Ishikawa (cell line): ENCODE measurements around the gene ZNF488.

ENCODE experiments used
- CEBPB ChIP-seq: IDR thresholded peaks from 2 replicates; pipeline ENCODE4 v1.6.1; 2012
- CREB1 ChIP-seq: IDR thresholded peaks from 2 replicates; pipeline ENCODE4 v1.6.1; 2012; ENCODE audit warnings: low read depth
- EGR1 ChIP-seq: IDR thresholded peaks from 2 replicates; pipeline ENCODE4 v1.6.1; 2012
- EP300 ChIP-seq: IDR thresholded peaks from 2 replicates; pipeline ENCODE4 v1.6.1; 2012; ENCODE audit warnings: borderline replicate concordance
- FOXM1 ChIP-seq: IDR thresholded peaks from 2 replicates; pipeline ENCODE4 v1.6.1; 2012; ENCODE audit warnings: low read depth, borderline replicate concordance
- MAX ChIP-seq: IDR thresholded peaks from 2 replicates; pipeline ENCODE4 v1.6.1; 2012
- NFIC ChIP-seq: IDR thresholded peaks from 2 replicates; pipeline ENCODE4 v1.6.1; 2012
- RAD21 ChIP-seq: IDR thresholded peaks from 2 replicates; pipeline ENCODE4 v1.6.1; 2012; ENCODE audit warnings: low read depth
- TAF1 ChIP-seq: IDR thresholded peaks from 2 replicates; pipeline ENCODE4 v1.6.1; 2012; ENCODE audit warnings: low read depth, mild to moderate bottlenecking
- TCF12 ChIP-seq: IDR thresholded peaks from 2 replicates; pipeline ENCODE4 v1.6.1; 2012; ENCODE audit warnings: low read depth
- TEAD4 ChIP-seq: IDR thresholded peaks from 2 replicates; pipeline ENCODE4 v1.6.1; 2012
- USF1 ChIP-seq: IDR thresholded peaks from 2 replicates; pipeline ENCODE4 v1.6.1; 2012
- YY1 ChIP-seq: IDR thresholded peaks from 2 replicates; pipeline ENCODE4 v1.6.1; 2012; ENCODE audit warnings: low read depth
- ZBTB7A ChIP-seq: IDR thresholded peaks from 2 replicates; pipeline ENCODE4 v1.6.1; 2012; ENCODE audit warnings: low read depth
- TF ChIP-seq, protein P1 (sequence below): IDR thresholded peaks from 2 replicates; pipeline ENCODE4 v1.6.1; 2012; ENCODE audit warnings: low read depth, mild to moderate bottlenecking

Gene ZNF488

DNA sequence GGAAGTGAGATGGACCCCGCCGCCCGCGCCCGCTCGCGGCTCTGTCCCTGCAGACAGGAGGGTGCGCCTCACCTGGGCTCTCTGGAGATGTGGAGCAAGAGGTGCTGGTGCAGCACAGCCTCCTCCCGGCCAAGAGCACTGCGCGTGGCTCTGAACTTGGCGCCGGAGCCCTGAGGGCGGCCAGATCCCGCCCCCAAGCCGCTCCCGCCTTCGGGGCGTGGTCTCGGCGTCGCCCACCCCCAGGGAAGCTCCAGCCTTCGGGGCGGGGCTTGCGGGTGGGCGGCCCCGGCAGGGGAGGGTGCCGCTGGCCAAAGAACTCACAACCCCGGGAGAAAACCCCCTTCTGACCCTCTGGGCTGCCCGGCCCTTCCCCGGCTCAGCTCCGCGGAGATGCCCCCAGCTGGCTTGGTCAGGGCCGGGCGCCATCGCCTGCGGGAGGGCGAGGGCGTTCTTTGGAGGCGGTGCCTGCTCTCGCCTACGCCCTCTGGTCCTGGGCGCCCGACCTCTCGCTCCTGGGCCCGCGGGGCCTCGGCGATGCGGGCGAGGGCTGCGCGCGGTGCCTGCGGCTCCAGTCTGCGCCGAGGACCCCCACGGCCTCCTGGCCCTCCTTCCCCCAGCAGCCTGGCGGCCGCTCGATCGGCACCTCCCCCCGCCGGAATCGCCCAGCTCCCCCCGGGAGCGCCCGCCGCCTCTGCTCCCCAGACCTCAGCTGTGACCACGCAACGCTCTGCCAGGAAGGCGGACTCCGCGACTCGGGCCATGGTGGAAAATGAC is at the start of gene ZNF488:
ZNF488 (minus strand) TSS at position 146 of the 774 bp plus-strand sequence. CDS start 15,464 bp downstream, outside the sequence.
- no peak for TF ChIP-seq NFIC
- peak; percentile 20; the same call in 1 of the 2 replicates for TF ChIP-seq EGR1
- peak; percentile 59; the same call in 1 of the 2 replicates for TF ChIP-seq TAF1
- TF ChIP-seq TEAD4: no peak
- no peak for TF ChIP-seq CEBPB
- TF ChIP-seq FOXM1: no peak
- TF ChIP-seq ZBTB7A: no peak; the same call in 1 of the 2 replicates
- no peak for TF ChIP-seq EP300
- no peak for TF ChIP-seq TCF12
- peak; percentile 62; the same call in 1 of the 2 replicates for TF ChIP-seq MAX
- no peak for TF ChIP-seq YY1

DNA sequence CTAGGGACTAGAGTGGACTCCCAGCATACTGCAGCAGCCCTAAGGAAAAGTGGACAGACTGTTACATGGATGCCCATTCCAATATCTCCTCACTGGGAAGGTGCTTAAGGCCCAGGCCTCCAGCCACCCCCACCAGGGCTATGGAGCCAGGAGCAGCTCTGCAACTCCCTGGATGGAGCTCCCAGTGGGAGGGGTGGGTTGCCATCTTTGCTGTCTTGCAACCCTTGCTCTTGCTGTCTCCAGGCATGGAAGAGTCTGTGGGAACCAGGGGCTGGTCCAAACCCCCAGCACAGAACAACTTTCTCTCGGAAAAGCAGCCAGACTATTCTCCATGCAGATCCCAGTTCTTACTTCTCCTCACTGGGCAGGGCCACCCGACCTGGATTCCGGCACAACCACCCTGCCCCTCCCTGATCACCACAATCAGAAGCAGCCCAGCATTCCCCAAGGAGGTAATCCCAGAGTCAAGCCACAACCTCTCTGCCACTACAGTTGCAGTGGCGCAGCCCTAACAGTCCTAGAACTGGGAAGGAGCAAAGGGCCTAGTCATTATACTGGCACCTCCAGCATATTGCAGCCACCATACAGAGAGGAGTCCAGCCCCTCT is 41.8 kb upstream of the ZNF488 start:
- TF ChIP-seq EGR1: no peak
- TF ChIP-seq NFIC: no peak
- no peak for TF ChIP-seq CREB1
- TF ChIP-seq TAF1: no peak

DNA sequence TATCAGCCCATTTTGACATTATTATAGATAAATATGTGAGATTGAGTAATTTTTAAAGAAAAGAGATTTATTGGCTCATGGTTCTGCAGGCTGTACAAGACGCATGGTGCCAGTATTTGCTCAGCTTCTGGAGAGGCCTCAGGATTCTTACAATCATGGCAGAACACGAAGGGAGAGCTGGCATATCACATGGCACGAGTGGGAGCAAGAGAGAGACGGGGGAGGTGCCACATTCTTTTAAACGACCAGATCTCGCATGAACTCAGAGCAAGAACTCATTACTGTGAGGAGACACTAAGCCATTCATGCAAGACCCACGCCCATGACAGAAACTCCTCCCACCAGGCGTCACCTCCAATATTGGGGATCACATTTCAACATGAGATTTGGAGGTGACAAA is 40.1 kb upstream of the ZNF488 start:
- TF ChIP-seq RAD21: no peak
- no peak for TF ChIP-seq EP300
- TF ChIP-seq CREB1: no peak
- TF ChIP-seq, protein P1, sequence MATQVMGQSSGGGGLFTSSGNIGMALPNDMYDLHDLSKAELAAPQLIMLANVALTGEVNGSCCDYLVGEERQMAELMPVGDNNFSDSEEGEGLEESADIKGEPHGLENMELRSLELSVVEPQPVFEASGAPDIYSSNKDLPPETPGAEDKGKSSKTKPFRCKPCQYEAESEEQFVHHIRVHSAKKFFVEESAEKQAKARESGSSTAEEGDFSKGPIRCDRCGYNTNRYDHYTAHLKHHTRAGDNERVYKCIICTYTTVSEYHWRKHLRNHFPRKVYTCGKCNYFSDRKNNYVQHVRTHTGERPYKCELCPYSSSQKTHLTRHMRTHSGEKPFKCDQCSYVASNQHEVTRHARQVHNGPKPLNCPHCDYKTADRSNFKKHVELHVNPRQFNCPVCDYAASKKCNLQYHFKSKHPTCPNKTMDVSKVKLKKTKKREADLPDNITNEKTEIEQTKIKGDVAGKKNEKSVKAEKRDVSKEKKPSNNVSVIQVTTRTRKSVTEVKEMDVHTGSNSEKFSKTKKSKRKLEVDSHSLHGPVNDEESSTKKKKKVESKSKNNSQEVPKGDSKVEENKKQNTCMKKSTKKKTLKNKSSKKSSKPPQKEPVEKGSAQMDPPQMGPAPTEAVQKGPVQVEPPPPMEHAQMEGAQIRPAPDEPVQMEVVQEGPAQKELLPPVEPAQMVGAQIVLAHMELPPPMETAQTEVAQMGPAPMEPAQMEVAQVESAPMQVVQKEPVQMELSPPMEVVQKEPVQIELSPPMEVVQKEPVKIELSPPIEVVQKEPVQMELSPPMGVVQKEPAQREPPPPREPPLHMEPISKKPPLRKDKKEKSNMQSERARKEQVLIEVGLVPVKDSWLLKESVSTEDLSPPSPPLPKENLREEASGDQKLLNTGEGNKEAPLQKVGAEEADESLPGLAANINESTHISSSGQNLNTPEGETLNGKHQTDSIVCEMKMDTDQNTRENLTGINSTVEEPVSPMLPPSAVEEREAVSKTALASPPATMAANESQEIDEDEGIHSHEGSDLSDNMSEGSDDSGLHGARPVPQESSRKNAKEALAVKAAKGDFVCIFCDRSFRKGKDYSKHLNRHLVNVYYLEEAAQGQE: no peak
- TF ChIP-seq TAF1: no peak
- TF ChIP-seq FOXM1: no peak
- TF ChIP-seq ZBTB7A: no peak
- no peak for TF ChIP-seq TCF12
- TF ChIP-seq NFIC: no peak
- TF ChIP-seq TEAD4: no peak
- no peak for TF ChIP-seq CEBPB

GRCh38 chr10:47423476-47423875 is 39.4 kb upstream of the ZNF488 start:
- TF ChIP-seq EP300 (no peak), EGR1 (peak; percentile 39; the same call in 1 of the 2 replicates), FOXM1 (no peak), YY1 (no peak), CEBPB (no peak), TAF1 (no peak), CREB1 (no peak), RAD21 (no peak), NFIC (no peak), TCF12 (no peak), ZBTB7A (no peak), TEAD4 (no peak), USF1 (0 out of 2 replicates have a peak, but pooled peaks have one; percentile 5), MAX (no peak)
- TF ChIP-seq, protein P1: no peak

DNA sequence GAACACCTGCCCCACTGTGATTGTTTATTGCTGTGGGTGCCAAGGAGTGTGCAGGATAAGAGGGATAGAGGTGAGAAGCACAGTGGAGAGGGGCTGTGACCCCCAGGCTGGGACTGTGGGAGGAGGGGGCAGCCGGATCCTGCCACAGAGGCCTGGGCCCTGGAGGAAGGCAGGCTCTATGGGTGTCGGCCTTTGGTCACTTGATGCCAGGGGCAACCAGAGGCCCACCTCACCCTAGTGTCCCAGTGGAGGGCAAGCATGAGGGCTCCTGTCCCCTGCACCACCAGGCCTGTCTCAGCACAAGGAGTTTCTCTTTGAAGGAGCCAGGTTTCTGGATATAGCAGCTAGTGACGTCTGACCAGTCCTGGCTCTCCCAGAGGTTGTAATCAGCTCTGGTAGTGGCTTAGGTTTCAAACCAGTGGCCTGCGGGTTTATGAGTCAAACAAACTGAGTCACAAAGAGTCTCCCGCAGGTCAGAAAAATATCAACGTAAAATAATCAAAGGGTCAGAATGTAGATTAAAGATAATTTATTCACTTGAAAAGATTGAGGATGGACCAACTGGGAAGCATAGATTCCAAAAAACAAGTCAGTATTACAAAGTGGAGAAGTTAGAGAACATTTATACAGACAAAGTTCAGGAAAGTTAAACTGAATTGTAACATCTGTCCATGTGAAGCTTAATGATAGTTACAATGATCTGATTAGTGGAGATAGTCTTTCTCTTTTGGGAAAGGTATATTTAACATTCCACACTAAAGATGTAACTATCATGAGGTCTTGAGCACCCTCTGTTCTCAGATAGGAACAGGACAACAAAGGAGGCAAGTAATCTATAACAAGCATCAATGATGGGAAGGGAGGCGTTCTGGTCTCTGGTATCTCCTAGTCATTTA is 37.2 kb upstream of the ZNF488 start:
- TF ChIP-seq CEBPB (no peak), TEAD4 (no peak)
